A204.1 (cell line): ENCODE data around the gene RGS6.

Experiments
- FAIRE-seq: peaks from 2 replicates; lab custom pipeline; 2012; peaks lifted over from hg19 to GRCh38; lab: Jason Lieb, UNC

The RGS6 gene

DNA sequence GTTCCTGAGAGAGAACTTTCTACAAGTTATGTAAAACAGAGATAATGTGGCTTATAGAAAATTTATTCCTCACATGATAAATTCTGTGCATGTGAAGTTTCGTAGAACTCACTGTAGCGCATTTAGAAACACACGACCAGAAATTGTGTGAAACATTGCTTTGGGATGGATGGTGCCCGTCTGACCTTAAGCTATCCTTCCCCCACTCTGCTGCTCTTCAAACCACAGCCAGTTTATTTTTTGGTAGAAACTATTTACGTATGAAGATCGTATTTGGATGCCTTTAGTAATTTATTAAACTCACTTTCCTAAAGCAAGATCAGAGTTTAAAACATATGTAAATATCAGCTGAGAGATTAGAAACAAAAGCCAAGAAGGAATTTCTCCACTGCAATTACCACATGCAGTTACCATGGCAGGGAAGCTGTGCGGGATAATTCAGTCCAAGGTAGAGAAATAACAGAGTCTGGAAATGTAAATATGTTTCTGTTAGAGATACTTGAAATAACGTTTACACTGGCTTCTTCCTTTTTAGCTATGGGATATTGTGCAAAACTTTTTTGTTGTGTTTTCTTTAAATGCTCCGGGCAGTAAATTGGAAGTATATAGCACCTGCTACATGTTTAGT lies 382.7 kb downstream of the RGS6 start:
- FAIRE-seq: no peak

DNA sequence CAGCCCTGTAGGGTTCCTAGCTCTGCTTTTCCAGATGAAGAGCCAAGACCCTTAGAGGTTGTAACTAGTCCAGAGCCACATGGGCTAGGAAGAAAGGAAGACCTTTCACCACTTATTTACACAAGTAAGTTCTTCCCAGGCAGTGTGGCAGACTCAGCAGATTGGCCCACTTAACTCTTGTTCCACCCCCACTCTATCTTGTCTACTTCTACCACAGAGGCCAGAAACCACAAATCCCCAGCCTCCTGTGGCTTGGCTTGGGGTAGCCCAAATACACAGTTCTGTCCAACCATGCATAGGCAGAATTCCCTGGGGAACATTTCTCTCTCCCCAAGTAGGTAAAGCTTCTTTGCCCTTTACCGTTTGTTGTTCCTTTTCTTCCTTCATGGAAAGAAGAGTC lies 383.5 kb downstream of the RGS6 start:
- FAIRE-seq: no peak

DNA sequence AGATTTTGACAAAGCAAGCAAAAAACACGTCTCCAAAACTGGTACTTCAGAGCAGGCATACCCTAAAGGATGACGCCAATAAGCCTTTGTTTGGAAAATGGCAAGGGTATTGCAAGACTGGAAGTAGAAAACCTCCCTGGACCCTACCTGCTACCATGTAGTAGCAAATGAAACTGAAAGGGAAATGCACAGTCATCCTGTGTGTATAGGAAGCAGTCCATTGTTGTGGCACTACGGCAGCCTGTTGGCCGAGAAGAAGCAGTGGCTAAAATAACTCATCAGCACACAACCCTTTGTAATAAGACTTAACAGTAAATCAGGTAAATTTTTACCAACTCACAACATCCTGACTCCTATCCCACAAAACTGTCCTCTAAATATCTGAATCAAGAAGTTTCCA lies 386.4 kb downstream of the RGS6 start:
- FAIRE-seq: no peak

DNA sequence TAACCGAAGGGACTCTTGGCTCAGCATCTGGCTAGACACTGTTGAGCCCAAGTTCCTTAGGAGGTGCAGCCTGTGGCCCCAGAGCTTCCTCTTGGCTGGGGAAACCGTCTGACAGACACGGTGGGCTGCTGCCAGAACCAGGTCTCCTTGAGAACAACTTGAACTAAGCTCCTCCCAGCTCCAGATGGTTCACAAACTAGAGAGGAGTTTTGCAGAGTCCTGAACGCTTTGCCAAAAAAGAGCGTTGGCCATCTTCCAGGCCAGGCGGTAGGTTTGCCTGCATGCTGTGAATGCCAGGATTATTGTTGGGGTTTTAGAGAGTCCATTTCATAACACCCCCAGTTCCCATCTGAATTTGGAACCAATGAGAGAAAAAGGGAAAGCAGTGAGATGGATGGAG lies 399.8 kb downstream of the RGS6 start:
- FAIRE-seq: no peak

DNA sequence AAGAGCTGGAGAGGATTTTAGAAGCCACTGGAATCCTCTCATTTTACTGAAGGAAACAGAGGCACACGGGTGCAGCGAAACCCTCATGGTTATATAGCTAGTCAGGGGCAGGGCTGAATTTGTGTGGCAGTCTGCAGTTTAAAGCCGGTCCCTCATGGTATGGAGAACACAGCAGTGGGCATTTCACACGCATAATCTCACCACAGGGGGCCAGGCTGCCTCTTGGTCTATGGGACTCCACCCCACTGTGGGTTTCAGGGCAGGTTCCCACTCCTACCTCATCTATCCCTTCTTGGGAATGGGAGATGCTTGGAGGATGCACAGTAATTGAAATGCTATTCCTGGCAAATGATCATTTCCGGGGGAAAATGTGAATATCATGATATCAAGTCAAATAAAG lies 400.6 kb downstream of the RGS6 start:
- no peak for FAIRE-seq

DNA sequence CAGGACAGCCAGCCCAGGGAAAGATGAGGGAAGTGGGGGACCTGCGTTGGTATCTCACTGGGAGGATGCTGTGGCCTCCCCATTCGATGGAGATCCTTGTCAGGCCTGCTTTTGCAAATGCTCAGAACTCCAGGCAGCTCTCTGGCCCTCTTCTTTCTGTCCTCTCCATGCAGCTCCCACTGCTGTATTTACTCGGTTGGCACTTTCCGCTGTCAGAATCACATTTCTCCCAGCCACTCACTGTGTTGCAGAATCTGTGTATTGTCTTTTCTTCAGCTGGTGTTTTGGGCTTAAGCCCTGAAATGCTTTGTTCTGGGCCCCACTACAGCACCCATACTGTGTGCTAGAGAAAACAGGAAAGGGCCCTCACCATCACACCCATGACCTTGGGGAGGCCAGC lies 401.1 kb downstream of the RGS6 start:
- FAIRE-seq: no peak

DNA sequence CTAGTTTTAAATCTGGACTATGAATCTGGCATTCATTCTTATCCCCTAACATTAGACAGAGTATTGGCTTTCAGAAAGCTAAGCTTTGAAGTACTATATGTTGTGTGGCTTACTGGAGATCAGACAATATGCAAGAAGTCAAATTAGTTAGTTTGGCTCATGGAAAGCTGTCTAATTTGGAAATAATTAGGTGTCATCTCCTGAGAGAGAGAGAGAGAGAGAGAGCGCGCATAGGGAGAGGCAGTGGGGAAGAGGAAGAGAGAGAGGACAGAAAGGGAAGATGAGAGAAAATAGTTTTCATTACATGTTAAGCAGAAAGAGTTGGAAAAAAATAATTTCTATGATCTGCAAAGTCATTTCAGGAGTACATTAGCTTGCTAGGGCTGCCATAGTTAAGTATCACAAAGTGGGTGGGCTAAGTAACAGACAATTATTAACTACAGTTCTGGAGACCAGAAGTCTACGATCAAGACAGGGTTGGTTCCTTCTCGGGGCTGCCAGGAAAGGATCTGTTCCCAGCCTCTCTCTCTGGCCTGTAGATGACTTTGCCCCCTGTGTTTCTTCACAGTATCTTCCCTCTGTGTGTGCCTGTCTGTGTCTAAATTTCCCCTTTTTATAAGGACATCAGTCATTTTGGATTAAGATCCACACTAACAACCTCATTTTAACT lies 404.2 kb downstream of the RGS6 start:
- no peak for FAIRE-seq

DNA sequence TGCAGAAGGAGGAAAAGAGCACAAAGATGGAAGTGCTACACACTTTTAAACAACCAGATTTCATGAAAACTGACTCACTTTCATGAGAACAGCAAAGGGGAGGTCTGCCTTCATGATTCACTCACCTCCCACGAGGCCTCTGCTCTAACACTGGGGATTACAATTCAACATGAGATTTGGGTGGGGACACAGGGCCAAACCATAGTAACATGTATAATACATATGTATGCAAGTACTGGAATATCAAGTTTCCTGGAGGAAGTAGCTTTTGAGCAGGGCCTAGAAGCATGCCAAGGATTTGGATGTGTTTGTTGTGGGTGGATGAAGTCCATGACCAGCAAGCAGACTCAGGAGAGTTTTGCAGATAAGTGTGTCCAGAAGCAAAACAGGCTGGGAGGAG lies 409.0 kb downstream of the RGS6 start:
- no peak for FAIRE-seq

DNA sequence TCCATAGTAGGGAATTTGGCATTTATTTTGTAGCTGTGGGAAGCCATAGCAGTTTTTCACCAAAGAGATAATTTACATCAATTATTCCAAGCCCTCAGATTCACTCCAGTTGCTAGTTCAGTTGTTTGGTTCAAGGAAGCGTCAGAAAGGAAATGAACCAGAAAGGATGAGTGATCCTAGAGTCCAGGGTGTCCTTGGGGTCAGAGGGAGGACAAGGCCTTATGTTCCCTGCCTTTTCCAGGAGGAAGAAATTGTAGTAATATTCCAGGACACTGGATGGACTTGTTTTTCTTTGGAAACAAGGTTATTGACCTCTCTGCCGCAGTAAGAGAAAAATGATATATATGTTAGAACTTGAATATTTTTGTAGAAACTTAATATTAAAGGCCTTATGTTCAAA lies 409.5 kb downstream of the RGS6 start:
- no peak for FAIRE-seq

DNA sequence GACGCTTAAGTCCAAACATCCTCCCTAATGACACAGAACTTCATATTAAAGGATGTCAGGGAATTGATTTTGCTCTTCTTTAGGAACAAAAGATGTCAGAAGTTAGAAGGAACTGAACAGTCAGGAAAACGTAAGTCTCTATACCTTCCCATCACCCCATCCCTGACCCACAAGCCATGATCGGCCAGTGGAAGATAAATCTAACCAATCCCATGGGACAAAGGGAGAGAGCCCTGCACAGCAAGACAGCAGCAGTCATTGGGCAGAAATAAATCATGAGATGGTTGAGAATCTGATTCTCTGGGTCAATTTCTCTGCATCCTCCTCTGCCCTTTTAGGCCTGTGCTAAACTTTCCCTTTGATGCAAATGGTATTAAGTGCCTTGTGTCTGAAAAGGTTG lies 414.9 kb downstream of the RGS6 start:
- no peak for FAIRE-seq

DNA sequence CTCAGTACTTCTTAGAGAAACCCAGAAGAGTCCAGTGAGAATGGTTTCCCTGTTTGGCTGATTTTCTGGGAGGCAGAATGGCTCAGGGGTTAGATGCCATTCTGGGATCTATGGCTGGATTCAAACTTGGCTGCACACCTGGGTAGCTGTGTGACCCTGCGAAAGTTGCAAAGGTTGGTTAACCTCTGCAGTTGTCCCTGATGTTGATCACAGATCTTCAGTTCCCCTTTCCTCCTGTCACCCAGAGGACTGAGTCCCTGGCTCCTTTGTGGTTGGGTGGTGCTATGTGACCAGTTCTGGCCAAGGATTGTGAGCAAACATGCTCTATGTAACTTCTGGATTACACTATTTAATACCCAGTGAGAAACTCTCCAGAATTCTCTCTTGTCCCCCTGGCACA lies 418.0 kb downstream of the RGS6 start:
- no peak for FAIRE-seq

DNA sequence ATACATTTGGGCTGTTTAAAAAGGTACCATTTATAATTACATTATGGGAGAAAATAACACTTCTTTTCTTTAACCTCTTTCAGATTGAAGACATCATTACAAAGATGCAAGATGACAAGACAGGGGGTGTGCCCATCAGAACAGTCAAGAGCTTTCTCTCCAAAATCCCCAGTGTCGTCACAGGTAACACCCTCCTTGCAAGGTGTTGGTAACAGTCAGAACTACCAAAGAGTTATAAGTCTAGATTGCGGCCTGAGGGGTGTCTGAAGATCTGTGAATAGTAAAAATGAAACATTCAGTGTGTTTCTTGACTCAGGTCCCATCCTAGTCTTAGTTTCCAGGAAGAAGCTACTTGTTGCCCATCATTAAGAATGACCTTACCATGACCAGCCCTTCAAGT lies 419.8 kb downstream of the RGS6 start:
- FAIRE-seq: no peak

DNA sequence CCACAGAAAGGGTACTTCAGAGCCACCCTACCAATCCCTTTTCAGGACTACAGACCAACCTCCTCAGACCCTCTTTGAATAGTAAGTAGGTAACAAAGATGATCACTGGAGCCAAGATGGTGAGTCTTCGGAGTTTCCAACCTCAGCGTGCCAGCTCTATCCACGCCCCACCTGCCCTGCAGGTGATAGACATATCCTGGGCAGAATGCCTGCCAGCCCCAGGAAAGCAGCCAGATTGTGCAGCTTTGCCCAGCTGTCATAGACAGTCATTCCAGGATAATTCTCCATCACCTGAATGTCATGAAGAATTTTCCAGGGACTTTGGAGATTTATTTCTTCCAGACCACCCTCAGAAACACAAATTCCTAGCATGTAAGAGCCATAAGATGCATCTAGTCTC lies 434.4 kb downstream of the RGS6 start:
- no peak for FAIRE-seq

DNA sequence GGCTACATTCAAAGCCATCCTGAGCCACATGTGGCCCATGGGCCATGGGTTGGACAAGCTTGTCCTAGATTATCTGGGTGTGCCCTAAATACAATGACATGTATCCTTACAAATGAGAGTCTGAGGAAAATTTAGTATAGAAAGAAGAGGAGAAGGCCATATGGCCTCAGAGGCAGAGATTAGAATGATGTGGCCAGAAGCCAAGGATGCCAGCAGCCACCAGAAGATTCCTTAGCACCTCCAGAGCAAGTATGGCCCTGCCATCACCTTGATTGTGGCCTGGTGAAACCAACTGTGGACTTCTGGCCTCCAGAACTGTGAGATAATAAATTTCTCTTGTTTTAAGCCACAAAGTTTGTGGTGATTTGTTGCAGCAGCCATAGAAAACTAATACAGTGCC lies 436.9 kb downstream of the RGS6 start:
- FAIRE-seq: no peak

DNA sequence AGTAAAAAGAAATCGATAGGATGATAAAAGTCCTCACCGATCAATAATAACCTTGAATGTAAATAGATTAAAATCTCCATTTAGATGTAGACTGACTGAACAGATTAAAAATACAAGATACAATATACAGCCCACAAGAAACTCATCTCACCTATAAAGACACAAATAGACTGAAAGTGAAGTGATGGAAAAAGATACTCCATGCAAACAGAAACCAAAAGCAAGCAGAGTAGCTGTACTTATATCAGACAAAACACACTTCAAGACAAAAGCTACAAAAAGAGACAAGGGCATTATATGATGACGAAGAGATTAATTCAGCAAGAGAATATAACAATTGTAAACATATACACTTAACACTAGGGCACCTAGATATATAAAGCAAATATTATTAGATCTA lies 444.8 kb downstream of the RGS6 start:
- FAIRE-seq: no peak

DNA sequence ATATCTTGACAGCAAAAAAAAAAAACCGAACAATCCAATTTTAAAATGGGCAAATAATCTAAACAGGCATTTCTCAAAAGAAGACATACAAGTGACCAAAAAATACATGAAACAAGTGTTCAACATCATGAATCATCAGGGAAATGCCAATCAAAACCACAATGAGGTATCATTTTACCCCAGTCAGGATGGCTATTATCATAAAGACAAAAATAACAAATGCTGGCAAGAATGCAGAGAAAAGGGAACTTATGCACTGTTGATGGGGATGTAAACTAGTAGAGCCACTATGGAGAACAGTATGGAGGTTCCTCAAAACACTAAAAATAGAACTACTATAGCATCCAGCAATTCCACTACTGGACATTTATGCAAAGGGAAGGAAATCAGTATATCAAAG lies 448.2 kb downstream of the RGS6 start:
- no peak for FAIRE-seq

DNA sequence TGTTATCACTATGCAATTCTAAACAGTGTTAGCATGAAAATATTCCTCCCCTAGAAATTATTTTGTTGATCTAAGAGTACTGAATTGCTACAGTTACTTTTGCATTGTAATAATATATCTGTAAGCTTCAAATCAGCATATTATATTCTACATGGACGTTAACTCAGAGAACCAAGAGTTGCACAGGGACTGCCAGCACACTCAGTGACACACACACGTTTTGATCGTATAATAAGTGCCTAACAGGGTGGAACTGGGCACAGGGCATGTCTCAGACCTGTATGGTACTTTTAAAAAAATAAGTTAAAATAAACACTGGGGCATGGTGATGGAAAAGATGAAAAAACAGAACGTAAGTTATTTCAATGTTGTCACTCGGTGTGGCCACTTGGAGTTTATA lies 451.6 kb downstream of the RGS6 start:
- no peak for FAIRE-seq

DNA sequence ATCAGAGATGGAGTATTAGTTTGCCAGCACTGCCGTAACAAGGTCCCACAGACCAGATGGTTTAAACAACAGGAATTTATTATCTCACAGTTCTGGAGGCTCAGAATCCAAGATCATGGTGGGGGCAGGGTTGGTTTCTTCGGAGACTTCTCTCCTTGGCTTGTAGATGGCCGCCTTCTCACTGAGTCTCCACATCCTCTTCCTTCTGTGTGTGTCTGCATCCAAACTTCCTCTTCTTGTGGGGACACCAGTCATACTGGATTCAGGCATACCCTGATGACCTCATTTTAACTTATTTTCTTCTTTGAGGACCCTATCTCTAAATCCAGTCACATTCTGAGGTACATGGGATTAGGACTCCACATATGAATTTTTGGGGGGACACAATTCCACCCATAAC lies 455.5 kb downstream of the RGS6 start:
- no peak for FAIRE-seq

DNA sequence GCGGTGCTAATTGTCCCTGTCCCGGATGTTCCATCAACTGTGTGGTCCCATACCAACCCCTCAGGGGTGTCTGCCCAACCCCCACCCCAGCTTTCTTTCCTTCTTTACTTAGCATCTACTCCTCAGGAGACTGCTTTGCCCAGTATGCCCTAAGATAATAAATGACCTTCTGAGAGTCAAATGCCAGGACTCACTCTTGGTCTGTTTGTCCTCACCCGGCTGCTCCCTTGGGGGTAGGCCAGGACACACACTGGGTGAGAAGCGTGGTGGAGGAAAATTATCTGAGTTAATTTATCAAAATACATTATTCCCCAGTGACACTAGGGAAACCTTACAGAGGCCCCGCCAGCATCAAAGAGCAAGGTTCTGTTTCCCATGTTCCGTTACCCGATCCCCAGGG lies 457.0 kb downstream of the RGS6 start:
- FAIRE-seq: no peak

DNA sequence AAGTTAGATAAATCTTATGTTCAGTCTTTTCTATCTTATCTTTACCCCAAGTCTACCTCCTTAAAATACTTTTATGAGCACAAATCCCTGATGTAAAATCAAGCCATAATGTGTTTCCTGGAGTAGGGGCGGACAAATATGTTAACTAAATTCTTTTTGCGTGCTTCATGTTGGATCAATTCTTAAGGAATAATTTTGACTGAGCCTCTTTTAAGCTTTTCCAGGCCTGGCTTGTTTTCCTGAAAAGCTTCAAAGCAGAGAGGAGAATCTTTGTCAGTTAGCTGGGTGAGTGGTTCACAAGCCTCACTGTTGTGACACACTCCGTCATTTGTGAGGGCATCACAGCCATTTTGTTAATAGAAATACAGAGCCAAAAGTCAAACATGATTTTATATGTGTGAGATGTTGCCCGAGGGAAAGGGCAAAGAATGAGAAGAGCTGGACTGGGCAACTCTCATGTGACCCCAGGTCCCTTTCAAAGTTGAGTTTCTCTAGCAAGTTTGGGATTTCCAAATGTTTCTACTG lies 468.9 kb downstream of the RGS6 start:
- no peak for FAIRE-seq

DNA sequence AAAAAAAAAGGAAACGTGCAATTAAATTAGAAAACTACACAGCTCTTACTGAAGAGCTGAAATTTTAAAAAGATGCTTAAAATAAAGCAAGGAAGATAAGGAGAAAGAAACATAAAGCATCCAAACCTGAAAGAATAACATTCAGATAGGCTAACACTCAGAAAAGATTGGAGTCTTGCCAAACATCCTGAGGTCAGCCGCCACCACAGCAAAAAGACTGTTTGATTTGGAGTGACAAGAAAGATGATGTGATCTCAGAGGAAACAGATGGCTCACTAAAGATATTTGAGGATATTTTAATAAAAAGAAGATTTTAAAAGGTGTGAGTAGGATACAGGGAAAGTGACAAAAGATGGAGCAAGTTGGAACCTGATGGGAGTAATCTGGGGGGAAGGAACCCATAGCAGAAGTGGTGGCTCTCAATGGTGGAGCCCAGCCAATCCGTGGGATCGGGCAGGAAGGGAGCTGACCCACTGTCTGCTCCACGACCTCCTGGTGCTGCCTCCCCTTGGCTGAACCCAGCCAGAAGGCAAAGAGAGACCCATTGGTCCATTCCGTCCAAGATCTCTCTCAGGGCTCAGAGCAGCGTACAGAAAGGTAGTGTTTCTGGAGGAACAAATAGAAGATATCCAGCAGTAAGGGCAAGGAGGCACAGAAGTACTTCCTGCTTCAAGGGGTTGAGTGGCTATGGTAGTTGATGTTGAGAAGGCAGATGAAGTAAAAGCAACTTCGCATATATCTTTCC lies 469.6 kb downstream of the RGS6 start:
- FAIRE-seq: no peak

DNA sequence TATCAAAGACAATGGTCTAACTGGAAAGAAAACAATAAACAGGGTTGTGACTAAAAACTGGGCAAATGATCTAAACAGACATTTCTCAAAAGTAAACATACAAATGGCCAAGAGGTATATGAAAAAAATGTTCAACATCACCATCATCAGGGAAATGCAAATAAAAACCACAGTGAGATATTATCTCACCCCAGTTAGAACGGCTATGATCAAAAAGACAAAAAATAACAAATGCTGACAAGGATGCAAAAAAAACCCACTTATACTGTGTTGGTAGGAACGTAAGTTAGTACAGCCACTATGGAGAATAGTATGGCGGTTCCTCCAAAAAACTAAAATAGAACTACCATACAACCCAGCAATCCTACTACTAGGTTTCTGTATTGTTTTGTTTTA lies 470.1 kb downstream of the RGS6 start:
- FAIRE-seq: no peak

DNA sequence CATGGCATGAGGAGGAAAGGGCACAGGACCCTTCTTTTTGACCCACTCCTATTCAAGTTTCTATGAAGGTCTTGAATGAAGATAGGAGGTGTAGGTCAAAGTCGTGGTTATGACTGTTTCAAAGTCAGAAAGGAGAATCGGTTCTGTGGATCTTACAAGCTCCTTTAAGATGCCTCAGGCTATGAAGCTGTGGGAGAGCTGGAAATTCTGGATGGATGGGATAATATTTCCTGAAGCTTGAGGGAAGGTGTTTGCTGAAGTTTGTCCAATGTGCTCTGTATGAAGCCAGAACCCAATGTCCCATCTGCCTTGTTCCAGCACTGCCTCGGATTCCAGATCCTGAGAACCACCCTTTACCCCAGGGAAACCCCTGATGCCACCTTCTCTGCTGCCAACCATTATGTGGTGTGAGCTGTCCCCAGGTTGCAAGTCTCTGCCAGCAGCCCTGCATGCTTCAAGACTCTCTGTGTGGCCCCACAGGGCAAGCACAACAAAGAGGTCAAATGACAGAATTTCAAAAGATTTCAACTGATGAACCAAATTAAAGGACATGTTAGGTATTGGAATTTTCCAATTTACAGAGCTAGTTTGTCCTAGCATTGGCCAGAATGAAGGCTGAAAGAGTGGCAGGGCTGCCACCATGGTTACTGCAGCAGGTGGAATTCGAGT lies 472.0 kb downstream of the RGS6 start:
- no peak for FAIRE-seq
